ENCODE measurements around the gene DRC1.

Gene DRC1

DNA sequence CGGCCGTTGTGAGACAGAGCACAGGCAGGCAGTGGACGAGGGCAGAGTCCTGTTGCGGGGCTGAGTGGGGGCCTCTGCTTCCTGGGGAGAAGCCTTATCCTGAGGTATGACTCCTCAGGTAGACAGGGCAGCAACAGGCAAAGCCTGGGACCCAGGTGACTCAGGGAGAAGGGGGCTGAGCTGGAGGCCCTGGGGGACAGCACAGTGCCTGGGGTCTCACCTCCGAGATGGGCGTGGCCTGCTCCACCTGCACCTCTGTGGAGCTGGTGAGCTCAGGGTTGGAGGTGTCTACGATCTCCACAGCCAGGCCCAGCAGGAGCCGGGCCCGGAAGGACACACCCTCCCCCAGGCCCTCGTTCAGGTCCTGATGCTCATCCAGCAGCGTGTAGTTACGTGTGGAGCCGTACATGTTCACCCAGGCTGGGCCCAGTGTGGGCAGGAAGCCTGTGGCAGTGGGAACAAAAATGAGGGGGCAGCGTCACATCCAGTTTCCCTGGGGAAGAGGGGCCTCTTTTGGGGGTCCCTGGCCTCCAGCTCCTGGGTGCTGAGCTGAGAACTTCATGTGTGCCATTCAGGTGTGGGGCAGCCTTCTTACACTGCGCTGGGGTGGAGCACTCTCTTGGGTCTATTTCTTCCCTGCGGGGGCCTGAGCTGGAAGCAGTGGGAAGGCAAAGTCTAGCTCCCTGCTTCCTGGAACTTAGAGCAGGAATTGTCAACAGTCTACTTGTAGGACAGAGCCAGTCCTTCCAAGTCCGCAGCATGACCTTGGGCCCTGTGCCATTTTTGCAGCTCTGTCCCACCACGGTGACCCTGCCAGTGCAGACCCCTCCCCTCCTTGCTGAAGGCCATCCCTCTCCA, 79.1 kb downstream of the DRC1 start:
- TF ChIP-seq, protein P1, sequence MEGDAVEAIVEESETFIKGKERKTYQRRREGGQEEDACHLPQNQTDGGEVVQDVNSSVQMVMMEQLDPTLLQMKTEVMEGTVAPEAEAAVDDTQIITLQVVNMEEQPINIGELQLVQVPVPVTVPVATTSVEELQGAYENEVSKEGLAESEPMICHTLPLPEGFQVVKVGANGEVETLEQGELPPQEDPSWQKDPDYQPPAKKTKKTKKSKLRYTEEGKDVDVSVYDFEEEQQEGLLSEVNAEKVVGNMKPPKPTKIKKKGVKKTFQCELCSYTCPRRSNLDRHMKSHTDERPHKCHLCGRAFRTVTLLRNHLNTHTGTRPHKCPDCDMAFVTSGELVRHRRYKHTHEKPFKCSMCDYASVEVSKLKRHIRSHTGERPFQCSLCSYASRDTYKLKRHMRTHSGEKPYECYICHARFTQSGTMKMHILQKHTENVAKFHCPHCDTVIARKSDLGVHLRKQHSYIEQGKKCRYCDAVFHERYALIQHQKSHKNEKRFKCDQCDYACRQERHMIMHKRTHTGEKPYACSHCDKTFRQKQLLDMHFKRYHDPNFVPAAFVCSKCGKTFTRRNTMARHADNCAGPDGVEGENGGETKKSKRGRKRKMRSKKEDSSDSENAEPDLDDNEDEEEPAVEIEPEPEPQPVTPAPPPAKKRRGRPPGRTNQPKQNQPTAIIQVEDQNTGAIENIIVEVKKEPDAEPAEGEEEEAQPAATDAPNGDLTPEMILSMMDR (IDR thresholded peaks at IDR 0.05) = no peak

DNA sequence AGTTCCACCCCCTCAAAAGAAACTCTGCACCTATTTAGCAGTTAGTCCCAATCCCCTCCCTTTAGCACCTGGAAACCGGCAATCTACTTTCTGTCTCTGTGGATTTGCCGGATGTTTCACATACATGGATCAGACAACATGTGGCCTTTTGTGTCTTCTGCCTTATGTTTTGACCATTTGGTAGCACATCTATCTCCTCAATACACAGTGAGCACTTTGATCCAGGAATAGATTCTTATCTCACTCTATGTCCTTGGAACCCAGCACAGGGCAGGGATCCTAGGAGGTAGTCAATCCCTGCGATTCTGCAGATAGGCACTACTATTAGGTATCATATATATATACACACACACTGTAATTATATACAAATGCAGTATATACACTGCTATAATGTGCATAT, 80.0 kb downstream of the DRC1 start:
- TF ChIP-seq, protein P1 (IDR thresholded peaks at IDR 0.05) = no peak

DNA sequence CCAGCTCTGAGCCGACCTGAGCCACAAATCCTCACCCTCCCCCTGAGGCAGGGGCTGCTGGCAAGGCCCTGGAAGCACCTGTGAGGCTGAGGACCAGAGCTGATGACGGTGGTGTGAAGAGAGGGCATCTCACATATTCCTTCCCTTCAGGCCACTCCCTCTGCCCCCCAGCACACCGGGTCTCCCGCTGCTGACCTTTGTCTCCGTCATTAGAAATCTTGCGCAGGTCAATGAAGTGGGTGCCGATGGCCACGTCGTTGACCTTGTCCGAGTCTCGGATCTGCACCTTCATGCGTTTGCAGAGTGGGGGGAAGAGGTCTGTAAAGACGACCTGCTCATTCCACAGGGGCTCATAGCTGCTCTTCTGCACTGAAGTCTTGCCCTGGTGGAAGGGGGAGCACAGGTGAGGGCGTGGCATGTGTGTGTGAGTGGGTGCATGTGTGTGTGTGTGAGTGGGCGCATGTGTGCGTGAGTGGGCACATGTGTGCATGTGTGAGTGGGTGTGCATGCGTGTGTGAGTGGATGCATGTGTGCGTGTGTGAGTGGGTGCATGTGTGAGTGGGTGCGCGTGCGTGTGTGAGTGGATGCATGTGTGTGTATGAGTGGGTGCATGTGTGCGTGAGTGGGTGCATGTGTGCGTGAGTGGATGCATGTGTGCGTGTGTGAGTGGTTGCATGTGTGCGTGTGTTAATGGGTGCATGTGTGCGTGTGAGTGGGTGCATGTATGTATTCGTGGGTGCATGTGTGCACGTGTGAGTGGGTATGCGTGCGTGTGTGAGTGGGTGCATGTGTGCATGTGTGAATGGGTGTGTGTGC, 80.7 kb downstream of the DRC1 start:
- TF ChIP-seq, protein P1 (IDR thresholded peaks at IDR 0.05) = no peak

- TF ChIP-seq, protein P1 (IDR thresholded peaks at IDR 0.05) = no peak
Measured at GRCh38 chr2:26483027-26483326, 81.3 kb downstream of the DRC1 start.

GRCh38 chr2:26483516-26483915, 81.8 kb downstream of the DRC1 start:
- TF ChIP-seq, protein P1 (IDR thresholded peaks at IDR 0.05) = no peak

GRCh38 chr2:26483957-26484565, 82.3 kb downstream of the DRC1 start:
- TF ChIP-seq, protein P1 (IDR thresholded peaks at IDR 0.05) = no peak

DNA sequence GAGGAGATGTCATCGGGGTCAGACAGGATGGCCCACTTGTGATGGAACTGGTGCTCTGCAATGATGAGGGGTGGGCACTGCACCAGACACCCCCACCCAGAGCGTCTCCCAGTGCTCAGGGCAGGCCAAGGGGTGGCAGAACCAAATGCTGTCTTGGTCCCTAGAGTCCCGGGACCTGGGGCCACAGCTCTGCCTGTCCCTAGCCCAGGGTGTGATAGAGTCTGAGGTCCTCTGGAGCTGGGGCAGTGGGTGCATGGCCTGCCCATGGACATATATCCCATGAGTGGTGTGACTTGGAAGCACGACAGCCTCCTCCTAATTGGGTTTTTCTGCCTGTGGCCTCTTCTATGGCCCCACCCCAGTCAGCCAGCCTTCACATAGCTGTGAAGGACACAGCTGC, 82.9 kb downstream of the DRC1 start:
- TF ChIP-seq, protein P1 (IDR thresholded peaks at IDR 0.05) = no peak

Measured in LNCAP (cell line).